ENCODE results near the gene OR2L3. TPM values are rescaled to one million over a fixed set of nuclear protein-coding genes. Genes with fewer than 3 reads are reported as not detected.

OR2L3 gene
- total and polyA plus RNA-seq, 2 of the 4 experiments (the other 2 are of a cell fraction), result not detected

DNA sequence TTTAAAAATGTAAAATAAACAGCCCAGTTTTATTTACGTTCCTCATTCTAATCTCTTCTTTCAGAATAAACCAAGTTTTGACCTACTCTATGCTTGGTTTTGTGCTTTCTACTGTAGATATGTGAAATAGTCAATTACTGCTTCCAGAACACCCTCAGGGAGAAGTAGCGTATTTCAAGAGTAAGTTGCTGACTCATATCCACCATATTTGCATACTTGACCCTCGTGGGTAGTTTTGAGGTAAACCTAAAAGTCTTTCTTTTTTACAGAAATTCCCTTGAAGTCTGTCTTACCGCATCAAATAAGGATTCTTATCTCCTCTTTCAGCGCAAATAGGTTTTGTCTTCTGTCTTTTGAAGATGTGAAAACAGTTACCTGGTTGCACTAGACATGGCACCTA, 1.4 kb upstream of the OR2L3 start:
- TF ChIP-seq BHLHE40 (IDR thresholded peaks at IDR 0.05; ENCODE audit: low read depth, low read length) (no peak), POLR2A (IDR thresholded peaks at IDR 0.05; ENCODE audit: low read depth, low read length) (no peak), RFX5 (IDR thresholded peaks at IDR 0.05; ENCODE audit: low read depth, low read length) (no peak), MXI1 (IDR thresholded peaks at IDR 0.05; ENCODE audit: borderline replicate concordance, low read depth, low read length) (no peak)
- TF ChIP-seq, protein P1, sequence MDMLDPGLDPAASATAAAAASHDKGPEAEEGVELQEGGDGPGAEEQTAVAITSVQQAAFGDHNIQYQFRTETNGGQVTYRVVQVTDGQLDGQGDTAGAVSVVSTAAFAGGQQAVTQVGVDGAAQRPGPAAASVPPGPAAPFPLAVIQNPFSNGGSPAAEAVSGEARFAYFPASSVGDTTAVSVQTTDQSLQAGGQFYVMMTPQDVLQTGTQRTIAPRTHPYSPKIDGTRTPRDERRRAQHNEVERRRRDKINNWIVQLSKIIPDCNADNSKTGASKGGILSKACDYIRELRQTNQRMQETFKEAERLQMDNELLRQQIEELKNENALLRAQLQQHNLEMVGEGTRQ (IDR thresholded peaks at IDR 0.05; ENCODE audit: low read depth, low read length), result no peak
- TF ChIP-seq, protein P2, sequence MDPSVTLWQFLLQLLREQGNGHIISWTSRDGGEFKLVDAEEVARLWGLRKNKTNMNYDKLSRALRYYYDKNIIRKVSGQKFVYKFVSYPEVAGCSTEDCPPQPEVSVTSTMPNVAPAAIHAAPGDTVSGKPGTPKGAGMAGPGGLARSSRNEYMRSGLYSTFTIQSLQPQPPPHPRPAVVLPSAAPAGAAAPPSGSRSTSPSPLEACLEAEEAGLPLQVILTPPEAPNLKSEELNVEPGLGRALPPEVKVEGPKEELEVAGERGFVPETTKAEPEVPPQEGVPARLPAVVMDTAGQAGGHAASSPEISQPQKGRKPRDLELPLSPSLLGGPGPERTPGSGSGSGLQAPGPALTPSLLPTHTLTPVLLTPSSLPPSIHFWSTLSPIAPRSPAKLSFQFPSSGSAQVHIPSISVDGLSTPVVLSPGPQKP (IDR thresholded peaks at IDR 0.05; ENCODE audit: borderline replicate concordance, low read depth, low read length), result no peak
- no peak overlapping the region for H4K91ac ChIP-seq (ENCODE audit: insufficient read depth, low read depth, low read length)
- H3K27ac ChIP-seq (ENCODE audit: insufficient read depth, low read length), result no peak overlapping the region
- no peak overlapping the region for H3K18ac ChIP-seq (ENCODE audit: low read depth, low read length)
- H3K4ac ChIP-seq (ENCODE audit: low read depth, low read length), result no peak overlapping the region
- in situ Hi-C loops (cut with MboI; ENCODE audit: low sequenced_read_pairs), result no loop called here
- no peak overlapping the region for H2BK120ac ChIP-seq (ENCODE audit: low read depth, low read length)
- ATAC-seq (ENCODE audit: low read depth), result no peak
- CTCF ChIA-PET, result no interaction called here
- no peaks in the 10 kb centered on the region for H3K27me3 ChIP-seq (ENCODE audit: control insufficient read depth, insufficient read depth, low read length)
- no peaks in the 10 kb centered on the region for H3K79me1 ChIP-seq (ENCODE audit: low read depth in 1 of 2, low read length in 2 of 2)
- no peak overlapping the region for H3K23ac ChIP-seq (ENCODE audit: low read depth, low read length)
- H4K5ac ChIP-seq (ENCODE audit: low read depth, low read length), result no peak overlapping the region
- H4K20me1 ChIP-seq (ENCODE audit: insufficient read depth, low read length), result no peaks in the 10 kb centered on the region
- H3K4me1 ChIP-seq (ENCODE audit: control insufficient read depth, insufficient read depth, low read length), result no peaks in the 10 kb centered on the region
- no TSS peak for BruUV-seq (replicated peaks)
- H2BK15ac ChIP-seq (ENCODE audit: low read depth, low read length), result no peak overlapping the region
- no peak overlapping the region for H3K4me2 ChIP-seq (ENCODE audit: low read depth, low read length)
- H3K56ac ChIP-seq (ENCODE audit: extremely low read depth, insufficient read depth, low read length), result no peak overlapping the region
- no peak for DNase-seq
- H2BK20ac ChIP-seq (ENCODE audit: low read depth, low read length), result no peak overlapping the region
- intact Hi-C loops (cut with micrococcal nuclease), result no loop called here
- H4K8ac ChIP-seq (ENCODE audit: low read depth in 2 of 2, low read length in 2 of 2), result no peak overlapping the region
- H2BK5ac ChIP-seq (ENCODE audit: low read depth, low read length, poor library complexity, severe bottlenecking), result no peak overlapping the region
- H3K14ac ChIP-seq (replicated peaks; ENCODE audit: low read depth, low read length), result no peak overlapping the region
- peaks cover 8% of the 10 kb centered on the region for H3K9me3 ChIP-seq (ENCODE audit: control insufficient read depth, insufficient read depth, low read length)
- no CpG with 5 or more reads among the region's 5 CpGs for WGBS, 2 experiments (ENCODE audit: extremely low coverage in 2 of 2, insufficient read length in 1 of 2)
- H2AFZ ChIP-seq (replicated peaks; ENCODE audit: low read length, poor library complexity), result no peak overlapping the region
- no peaks in the 10 kb centered on the region for H3K9me1 ChIP-seq (ENCODE audit: insufficient read depth, low read length)
- no peak overlapping the region for H2AK9ac ChIP-seq (replicated peaks; ENCODE audit: low read depth, low read length, poor library complexity)
- H3K4me3 ChIP-seq (ENCODE audit: insufficient read depth, low read depth, low read length), result no peak overlapping the region
- H3K36me3 ChIP-seq (ENCODE audit: control insufficient read depth, insufficient read depth, low read length), result no peaks in the 10 kb centered on the region
- no peak overlapping the region for H2AK5ac ChIP-seq (ENCODE audit: low read depth, low read length)
- no peak overlapping the region for H3K9ac ChIP-seq (ENCODE audit: low read depth, low read length)
- dilution Hi-C loops (cut with HindIII; ENCODE audit: low sequenced_read_pairs, unreplicated experiment), result no loop called here
- POLR2A ChIA-PET (ENCODE audit: unreplicated experiment), result no interaction called here

Measured in IMR-90 (cell line).